ENCODE results near the gene KCTD3.

Gene KCTD3

DNA sequence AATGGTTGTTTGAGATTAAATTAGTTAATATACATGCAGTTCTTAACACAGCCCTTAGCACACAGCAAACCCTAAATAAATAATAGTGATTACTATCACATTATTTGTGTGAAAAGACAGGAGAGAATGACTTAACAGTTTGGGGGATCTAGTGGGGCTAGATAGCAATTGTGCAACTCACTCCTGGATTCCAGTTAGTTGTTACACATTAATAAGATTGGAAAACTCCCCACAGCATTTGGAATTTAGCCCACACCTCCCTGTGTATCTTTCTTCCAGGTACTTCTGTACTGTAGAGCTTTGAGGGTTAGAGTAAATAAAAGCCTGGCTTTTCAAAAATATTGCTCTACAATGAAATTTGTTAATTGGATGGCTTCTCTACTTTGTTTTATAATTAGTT is 93.2 kb downstream of the KCTD3 start:
- H3K4me1 ChIP-seq (ENCODE audit: control insufficient read depth, insufficient read depth, low read length), result no peaks in the 10 kb centered on the region
- ChIA-PET POLR2A (no interaction called here), CTCF (no interaction called here)
- no peaks in the 10 kb centered on the region for H3K9me3 ChIP-seq (ENCODE audit: control insufficient read depth, insufficient read depth, low read depth, low read length)
- no peaks in the 10 kb centered on the region for H3K36me3 ChIP-seq (ENCODE audit: control insufficient read depth in 2 of 2, insufficient read depth in 1 of 2, low read length in 2 of 2)
- no peak overlapping the region for H3K4me3 ChIP-seq (ENCODE audit: low read depth, low read length)
- H3K27ac ChIP-seq (ENCODE audit: extremely low read depth, low read depth, low read length), result no peak overlapping the region
- no peak for TF ChIP-seq RBAK (tag by site-specific recombination; IDR thresholded peaks at IDR 0.05)
- no peak for TF ChIP-seq ZFP41 (tag by site-specific recombination; IDR thresholded peaks at IDR 0.05; ENCODE audit: borderline replicate concordance)
- TF ChIP-seq ZNF596 (tag by site-specific recombination; IDR thresholded peaks at IDR 0.05), result no peak
- TF ChIP-seq HOXC10 (CRISPR knock-in tag; IDR thresholded peaks at IDR 0.05), result no peak
- TF ChIP-seq MZF1 (tag by site-specific recombination; IDR thresholded peaks at IDR 0.05; ENCODE audit: borderline replicate concordance), result no peak
- TF ChIP-seq, protein P1, sequence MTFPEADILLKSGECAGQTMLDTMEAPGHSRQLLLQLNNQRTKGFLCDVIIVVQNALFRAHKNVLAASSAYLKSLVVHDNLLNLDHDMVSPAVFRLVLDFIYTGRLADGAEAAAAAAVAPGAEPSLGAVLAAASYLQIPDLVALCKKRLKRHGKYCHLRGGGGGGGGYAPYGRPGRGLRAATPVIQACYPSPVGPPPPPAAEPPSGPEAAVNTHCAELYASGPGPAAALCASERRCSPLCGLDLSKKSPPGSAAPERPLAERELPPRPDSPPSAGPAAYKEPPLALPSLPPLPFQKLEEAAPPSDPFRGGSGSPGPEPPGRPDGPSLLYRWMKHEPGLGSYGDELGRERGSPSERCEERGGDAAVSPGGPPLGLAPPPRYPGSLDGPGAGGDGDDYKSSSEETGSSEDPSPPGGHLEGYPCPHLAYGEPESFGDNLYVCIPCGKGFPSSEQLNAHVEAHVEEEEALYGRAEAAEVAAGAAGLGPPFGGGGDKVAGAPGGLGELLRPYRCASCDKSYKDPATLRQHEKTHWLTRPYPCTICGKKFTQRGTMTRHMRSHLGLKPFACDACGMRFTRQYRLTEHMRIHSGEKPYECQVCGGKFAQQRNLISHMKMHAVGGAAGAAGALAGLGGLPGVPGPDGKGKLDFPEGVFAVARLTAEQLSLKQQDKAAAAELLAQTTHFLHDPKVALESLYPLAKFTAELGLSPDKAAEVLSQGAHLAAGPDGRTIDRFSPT (tag by site-specific recombination; IDR thresholded peaks at IDR 0.05), result no peak
- TF ChIP-seq, protein P2, sequence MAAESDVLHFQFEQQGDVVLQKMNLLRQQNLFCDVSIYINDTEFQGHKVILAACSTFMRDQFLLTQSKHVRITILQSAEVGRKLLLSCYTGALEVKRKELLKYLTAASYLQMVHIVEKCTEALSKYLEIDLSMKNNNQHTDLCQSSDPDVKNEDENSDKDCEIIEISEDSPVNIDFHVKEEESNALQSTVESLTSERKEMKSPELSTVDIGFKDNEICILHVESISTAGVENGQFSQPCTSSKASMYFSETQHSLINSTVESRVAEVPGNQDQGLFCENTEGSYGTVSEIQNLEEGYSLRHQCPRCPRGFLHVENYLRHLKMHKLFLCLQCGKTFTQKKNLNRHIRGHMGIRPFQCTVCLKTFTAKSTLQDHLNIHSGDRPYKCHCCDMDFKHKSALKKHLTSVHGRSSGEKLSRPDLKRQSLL (tag by site-specific recombination; IDR thresholded peaks at IDR 0.05), result no peak
- TF ChIP-seq ZNF544 (tag by site-specific recombination; IDR thresholded peaks at IDR 0.05), result no peak
- no peak for TF ChIP-seq ZNF776 (tag by site-specific recombination; IDR thresholded peaks at IDR 0.05; ENCODE audit: borderline replicate concordance)
- TF ChIP-seq ZNF18 (tag by site-specific recombination; IDR thresholded peaks at IDR 0.05), result no peak
- TF ChIP-seq, protein P3, sequence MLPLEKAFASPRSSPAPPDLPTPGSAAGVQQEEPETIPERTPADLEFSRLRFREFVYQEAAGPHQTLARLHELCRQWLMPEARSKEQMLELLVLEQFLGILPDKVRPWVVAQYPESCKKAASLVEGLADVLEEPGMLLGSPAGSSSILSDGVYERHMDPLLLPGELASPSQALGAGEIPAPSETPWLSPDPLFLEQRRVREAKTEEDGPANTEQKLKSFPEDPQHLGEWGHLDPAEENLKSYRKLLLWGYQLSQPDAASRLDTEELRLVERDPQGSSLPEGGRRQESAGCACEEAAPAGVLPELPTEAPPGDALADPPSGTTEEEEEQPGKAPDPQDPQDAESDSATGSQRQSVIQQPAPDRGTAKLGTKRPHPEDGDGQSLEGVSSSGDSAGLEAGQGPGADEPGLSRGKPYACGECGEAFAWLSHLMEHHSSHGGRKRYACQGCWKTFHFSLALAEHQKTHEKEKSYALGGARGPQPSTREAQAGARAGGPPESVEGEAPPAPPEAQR (tag by site-specific recombination; IDR thresholded peaks at IDR 0.05), result no peak
- TF ChIP-seq ZNF341 (tag by site-specific recombination; IDR thresholded peaks at IDR 0.05; ENCODE audit: low read depth), result no peak
- no peak for TF ChIP-seq ZNF146 (tag by site-specific recombination; IDR thresholded peaks at IDR 0.05)
- TF ChIP-seq ZNF530 (tag by site-specific recombination; IDR thresholded peaks at IDR 0.05; ENCODE audit: low read depth), result no peak
- TF ChIP-seq SP2 (tag by site-specific recombination; IDR thresholded peaks at IDR 0.05), result no peak
- TF ChIP-seq ZNF366 (tag by site-specific recombination; conservative IDR thresholded peaks at IDR 0.05), result no peak
- TF ChIP-seq ZNF311 (tag by site-specific recombination; IDR thresholded peaks at IDR 0.05; ENCODE audit: borderline replicate concordance), result no peak
- TF ChIP-seq ZNF24 (tag by site-specific recombination; IDR thresholded peaks at IDR 0.05), result no peak

DNA sequence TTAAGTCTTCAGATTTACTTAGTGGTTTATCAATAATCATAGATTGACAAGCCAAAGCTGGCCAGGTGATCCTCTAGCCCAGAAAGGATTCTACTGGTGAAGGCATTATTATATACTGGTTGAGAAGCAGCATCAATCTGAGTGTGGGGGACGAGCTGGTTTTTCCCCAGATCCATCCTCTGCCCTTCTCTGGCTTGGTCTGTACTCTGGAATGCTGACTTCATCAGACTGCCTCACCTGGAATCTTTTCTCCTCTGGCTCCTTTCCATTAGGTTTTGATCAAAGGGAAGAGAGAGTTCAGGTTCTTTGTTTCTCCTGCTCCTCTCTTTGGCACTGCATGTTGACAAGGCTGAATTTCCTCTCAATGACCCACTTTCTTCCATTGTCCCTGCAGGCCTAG is 93.9 kb downstream of the KCTD3 start:
- CTCF ChIA-PET, result no interaction called here
- no peaks in the 10 kb centered on the region for H3K9me3 ChIP-seq (ENCODE audit: control insufficient read depth, insufficient read depth, low read depth, low read length)
- POLR2A ChIA-PET, result no interaction called here
- H3K36me3 ChIP-seq (ENCODE audit: control insufficient read depth in 2 of 2, insufficient read depth in 1 of 2, low read length in 2 of 2), result no peaks in the 10 kb centered on the region
- H3K27ac ChIP-seq (ENCODE audit: extremely low read depth, low read depth, low read length), result no peak overlapping the region
- no peak overlapping the region for H3K4me3 ChIP-seq (ENCODE audit: low read depth, low read length)
- no peaks in the 10 kb centered on the region for H3K4me1 ChIP-seq (ENCODE audit: control insufficient read depth, insufficient read depth, low read length)
- no peak for TF ChIP-seq ZNF768 (tag by site-specific recombination; IDR thresholded peaks at IDR 0.05)
- no peak for TF ChIP-seq ZNF544 (tag by site-specific recombination; IDR thresholded peaks at IDR 0.05)
- no peak for TF ChIP-seq PRDM2 (tag by site-specific recombination; IDR thresholded peaks at IDR 0.05; ENCODE audit: borderline replicate concordance)
- no peak for TF ChIP-seq ZNF16 (tag by site-specific recombination; IDR thresholded peaks at IDR 0.05; ENCODE audit: low read depth)
- TF ChIP-seq ZNF830 (tag by site-specific recombination; IDR thresholded peaks at IDR 0.05; ENCODE audit: low read depth), result no peak
- no peak for TF ChIP-seq ZSCAN5A (tag by site-specific recombination; IDR thresholded peaks at IDR 0.05)
